GM19099 (cell line): Measurements from ENCODE around the gene MFSD11.

Source experiments
- POLR2A ChIP-seq: IDR thresholded peaks from 3 replicates; pipeline ENCODE4 v1.6.1; 2011; ENCODE audit warnings: low read depth; ENCODE audit not compliant: insufficient read length; ENCODE audit errors: extremely low read depth

The MFSD11 gene

DNA sequence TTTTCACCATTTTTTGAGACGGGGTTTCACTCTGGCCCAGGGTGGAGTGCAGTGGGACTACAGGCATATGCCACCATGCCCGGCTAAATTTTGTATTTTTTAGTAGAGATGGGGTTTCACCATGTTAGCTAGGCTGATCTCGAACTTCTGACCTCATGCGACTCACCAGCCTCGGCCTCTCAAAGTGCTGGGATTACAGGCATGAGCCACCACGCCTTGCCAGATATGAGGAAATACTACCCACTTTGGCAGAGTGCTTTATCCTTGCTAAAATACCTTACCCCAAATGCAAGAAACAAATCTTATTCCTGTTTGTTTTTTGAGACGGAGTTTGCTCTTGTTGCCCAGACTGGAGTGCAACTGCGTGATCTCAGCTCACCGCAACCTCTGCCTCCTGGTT is 67.4 kb downstream of the MFSD11 start:
- no peak for TF ChIP-seq POLR2A

DNA sequence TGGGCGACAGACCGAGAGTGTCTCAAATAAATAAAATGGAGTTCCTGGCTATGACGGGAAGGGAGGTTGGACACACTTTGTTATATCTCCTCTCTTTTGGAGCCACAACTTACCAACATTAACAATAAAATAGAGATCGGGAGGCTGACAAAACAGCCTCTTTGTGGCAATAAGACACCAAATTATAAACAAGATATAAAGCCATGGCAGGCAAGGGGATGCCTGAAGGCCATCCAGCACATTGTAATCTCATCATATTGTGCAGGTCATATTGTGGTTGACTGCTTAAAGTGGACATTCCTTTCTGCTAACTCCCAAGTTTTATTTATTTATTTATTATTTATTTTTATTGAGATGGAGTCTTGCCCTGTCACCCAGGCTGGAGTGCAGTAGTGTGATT is 70.4 kb downstream of the MFSD11 start:
- TF ChIP-seq POLR2A: no peak

DNA sequence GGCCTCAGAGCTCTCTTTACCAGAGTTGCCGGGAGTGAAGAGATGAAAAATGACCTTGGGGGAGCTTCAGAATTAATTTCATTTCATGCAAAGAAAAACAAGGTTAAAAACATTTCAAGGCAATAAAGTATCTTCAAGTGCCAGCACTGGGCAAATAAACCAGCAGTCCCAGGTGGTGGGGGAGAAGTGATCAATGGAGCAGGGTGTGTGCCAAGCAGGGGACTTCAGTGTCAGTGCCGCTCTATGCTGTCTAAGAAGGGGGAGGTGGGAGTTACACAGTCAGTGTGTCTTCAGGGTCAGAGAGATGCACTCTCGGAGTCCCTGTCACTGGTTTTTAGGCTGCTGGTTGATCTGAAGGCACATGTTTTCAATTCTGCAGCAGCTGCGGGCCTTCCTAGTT is 73.0 kb downstream of the MFSD11 start:
- TF ChIP-seq POLR2A: no peak

DNA sequence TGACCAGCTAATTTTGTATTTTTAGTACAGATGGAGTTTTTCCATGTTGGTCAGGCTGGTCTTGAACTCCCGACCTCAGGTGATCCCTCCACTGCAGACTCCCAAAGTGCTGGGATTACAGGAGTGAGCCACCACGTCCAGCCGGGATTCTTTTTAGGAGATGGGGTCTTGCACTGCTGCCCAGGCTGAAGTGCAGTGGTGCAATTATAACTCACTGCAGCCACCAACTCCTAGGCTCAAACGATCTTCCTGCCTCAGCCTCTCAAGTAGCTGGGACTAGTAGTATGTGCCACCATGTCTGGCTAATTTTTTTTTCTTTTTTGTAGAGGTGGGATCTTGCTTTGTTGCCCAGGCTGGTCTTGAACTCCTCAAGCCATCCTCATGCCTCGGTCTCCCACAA is 73.9 kb downstream of the MFSD11 start:
- TF ChIP-seq POLR2A: no peak

DNA sequence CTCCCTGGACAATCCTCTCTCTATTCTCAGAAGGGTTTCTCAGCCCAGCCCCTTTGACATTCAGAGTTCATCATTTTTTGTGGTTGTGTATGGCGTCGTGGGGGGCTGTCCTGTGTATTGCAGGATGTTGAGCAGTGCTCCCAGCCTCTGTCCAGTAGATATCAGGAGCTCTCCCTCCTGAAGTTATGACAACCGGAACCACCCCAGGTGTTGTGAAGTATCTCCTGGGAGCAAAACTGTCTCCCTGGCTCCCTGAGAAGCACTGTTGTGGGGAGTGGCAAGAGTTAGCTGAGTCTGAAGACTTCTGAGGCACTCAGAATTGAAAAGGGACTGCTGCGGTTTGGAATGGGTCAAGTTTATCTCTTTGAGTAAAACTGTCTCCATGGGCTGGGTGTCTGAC is 74.3 kb downstream of the MFSD11 start:
- TF ChIP-seq POLR2A: no peak

DNA sequence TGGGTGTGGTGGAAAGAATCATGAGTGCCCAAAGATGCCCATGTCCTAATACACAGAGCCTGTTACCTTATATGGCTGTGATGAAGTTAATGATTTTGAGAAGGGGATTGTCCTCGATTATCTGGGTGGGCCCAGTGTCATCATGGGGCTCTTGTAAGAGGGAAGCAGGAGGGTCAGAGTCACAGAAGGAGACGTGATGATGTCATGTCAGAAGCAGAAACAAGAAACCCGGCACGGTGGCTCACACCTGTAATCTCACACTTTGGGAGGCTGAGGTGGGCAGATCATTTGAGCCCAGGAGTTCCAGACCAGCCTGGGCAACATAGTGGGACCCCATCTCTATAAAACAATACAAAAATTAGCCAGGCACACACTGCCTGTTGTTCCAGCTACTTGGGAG is 75.0 kb downstream of the MFSD11 start:
- no peak for TF ChIP-seq POLR2A

DNA sequence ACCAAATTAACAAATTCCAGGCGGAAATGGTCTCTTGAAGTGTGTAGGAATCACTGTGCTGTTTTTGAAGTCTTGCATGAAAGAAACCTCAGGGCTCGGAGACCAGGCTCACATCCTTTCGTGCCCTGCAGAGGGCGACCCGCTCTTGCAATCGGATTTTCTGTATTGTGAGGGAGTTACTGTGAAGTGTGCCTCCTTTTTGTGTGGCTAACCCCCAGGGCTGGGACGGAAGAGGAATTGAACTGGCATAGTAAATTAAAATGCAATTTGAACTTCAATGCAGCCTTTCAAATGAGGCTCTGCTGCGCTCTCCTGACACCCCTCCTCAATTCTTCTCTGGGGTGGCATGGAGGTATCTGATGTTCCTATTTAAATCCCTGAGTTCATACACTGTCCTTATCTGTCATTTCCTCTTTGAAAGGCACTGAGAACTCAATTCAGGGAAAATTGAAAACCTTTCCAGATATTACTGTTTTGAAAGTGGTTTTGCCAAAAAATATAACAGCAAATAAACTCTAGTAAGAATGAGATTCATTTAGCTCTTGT is 78.7 kb downstream of the MFSD11 start:
- no peak for TF ChIP-seq POLR2A

DNA sequence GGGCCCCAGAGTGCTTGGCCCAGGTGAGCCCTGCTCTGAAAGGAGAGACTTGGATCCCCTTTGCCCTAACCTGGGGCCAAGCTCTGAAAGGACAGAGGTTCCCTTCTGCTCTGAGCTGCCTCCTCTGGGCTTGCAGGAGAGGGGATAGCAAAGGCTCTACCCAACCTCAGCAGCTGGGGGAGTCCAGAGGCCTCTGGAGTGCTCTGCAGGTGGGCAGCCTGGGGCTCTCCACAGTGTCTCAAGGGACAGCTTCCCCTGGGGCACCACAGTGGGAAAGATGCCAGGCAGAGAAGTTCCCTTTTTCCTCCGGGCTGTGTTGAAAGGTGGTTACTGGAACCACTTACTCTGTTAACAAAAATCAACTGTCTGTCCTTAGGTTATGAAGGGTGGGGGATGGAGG is 82.1 kb downstream of the MFSD11 start:
- TF ChIP-seq POLR2A: no peak

DNA sequence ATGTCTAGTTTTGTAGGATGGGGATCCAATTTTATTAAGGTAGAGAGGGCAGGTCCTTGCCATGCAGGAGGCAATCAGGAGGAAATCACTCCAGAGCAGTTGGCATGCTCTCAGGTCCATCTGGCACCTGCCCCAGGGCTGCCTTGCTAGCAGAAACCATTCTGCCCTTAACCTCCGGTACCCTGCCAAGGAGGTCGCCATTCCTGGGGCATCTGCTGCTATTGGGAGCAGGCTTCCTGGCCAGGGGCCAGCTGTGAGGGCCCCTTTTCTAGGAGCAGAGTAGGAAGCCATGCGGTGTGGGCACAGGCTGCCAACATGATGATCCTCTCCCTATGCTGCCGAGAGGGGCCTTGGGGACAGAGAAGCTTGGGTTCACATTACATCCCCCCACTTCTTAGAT is 82.6 kb downstream of the MFSD11 start:
- TF ChIP-seq POLR2A: no peak

DNA sequence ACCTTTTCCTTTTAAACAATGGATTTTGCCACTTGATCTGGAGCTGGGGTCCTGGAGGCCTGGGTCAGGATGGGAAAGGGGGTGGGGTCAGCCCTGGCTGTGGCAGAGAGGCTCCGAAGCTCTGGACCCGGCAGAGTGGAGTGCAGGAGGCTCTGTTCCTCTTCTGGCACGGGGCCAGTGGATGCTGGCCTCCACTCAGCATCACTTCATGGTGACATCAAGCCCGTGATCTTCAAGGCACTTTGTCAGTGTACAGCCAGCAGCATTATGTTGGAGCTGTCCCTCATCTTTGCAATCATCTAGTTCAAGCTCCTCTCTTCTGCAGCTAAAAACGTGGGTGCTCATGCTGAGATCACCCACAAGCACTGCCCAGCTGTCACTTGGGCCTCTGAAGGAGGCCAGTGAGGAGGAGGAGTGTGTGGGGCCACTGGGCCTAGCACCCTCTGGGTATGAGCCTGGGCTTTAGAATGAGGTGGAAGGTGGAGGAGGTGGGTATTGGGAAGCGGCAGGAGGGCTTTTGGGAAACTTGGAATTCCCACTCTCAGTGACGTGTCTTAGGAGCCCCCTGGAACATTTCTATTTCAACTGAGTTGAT is 84.4 kb downstream of the MFSD11 start:
- no peak for TF ChIP-seq POLR2A

DNA sequence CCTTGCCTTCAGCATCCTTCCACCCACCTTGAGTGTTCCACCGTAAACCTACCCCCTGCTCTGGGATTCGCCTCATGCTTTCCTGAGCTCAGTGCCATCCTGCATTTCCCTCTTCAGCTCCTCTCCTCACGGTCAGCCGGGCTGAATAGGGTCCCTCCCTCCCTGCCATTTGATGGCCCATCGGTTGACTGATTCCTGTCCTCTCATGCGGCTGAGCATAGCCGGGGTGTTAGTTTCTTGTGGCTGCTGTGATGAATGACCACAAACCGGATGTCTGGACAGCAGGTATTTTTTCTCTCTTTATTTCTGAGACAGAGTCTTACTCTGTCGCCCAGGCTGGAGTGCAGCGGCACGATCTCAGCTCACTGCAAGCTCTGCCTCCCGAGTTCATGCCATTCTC is 86.2 kb downstream of the MFSD11 start:
- TF ChIP-seq POLR2A: no peak

DNA sequence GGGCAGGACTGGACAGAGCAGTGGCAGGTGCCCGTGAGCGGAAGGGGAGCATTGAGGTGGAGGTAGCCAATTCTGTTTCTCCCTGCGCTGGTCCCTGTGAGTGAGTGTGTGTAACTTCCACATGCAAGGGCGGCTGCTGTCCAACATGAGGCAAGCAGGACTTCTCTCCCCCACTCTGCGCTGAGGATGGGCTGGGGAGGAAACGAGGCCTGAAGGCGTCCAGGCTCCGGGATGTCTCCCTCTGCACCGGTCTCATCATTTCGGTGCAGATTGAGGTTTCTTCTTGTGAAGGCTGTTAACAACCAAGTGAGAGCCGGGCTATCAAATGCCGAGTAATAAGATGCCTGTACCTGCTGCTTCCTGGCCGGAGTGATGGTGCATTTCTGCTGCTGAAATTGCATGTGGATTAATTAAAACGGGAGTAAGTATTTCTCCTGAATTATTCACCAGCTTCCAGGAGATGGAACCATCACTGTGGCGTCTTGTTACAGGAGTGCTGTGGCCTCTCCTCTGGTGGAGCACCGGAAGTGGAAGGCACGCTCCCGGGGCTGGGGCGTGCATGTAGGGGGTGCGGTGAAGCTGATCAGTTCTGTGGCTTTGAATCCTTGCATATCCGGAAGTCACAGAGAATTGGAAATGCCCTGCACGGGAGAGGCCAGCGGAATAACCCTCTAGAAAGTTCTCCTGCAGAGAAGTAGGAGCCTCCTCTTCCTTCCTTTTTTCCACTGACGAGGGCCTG is 88.6 kb downstream of the MFSD11 start:
- no peak for TF ChIP-seq POLR2A

DNA sequence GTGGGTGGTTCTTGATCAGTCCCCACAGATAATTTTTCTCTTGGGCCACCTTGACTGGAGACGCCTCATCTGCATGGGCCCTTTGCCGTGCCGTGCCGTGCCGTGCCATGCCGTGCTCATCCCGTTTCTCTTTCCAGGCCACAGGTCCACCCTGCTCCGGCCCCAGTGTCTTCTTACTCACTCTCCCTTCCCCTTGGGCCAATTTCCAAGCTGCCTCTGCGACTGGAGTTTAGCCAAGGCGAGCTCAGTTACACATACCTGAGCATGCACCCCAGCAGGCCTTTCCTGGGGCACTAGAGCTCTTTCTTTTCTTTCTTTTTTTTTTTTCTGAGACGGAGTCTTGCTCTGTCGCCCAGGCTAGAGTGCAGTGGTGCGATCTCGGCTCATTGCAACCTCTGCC is 89.8 kb downstream of the MFSD11 start:
- no peak for TF ChIP-seq POLR2A
